Osteoblast (primary cell): ENCODE measurements around the gene ALOX12B. TPM values are rescaled to one million over a fixed set of nuclear protein-coding genes. Genes with fewer than 3 reads are reported as not detected.
"Not testable (repeated sequence)": the region's sequence is repeated elsewhere in the genome, so short reads cannot be mapped to it uniquely, and the experiment has no call there.

Source experiments
- DNase-seq: peaks from one replicate; pipeline ENCODE4 v3.0.0; 2011; ENCODE audit warnings: low spot score, mixed read lengths; ENCODE audit not compliant: insufficient read length; ENCODE audit errors: missing footprints
- H2AFZ ChIP-seq: 2 replicates; pipeline ENCODE4 v1.6.0; 2011; ENCODE audit warnings: mild to moderate bottlenecking, low read length
- H3K27ac ChIP-seq: 2 replicates; pipeline ENCODE4 v1.5.1; 2011; ENCODE audit warnings: mild to moderate bottlenecking, low read depth, low read length, moderate library complexity
- H3K27me3 ChIP-seq: 2 replicates; pipeline ENCODE4 v1.6.0; 2012; ENCODE audit warnings: mild to moderate bottlenecking, control low read depth, inconsistent platforms, low read length, moderate library complexity; ENCODE audit not compliant: insufficient read depth
- H3K36me3 ChIP-seq: 2 replicates; pipeline ENCODE4 v1.5.1; 2011; ENCODE audit warnings: mild to moderate bottlenecking, low read length, control low read depth, moderate library complexity; ENCODE audit not compliant: insufficient read depth
- H3K4me1 ChIP-seq: 2 replicates; pipeline ENCODE4 v1.5.1; 2011; ENCODE audit warnings: mild to moderate bottlenecking, low read length, control low read depth, moderate library complexity; ENCODE audit not compliant: insufficient read depth
- H3K4me2 ChIP-seq: 2 replicates; pipeline ENCODE4 v1.6.0; 2011; ENCODE audit warnings: mild to moderate bottlenecking, low read length; ENCODE audit not compliant: insufficient read depth
- H3K4me3 ChIP-seq: fragments of 200-600 bp; sonication (generic); 3 replicates; pipeline ENCODE4 v1.5.1; 2012; ENCODE audit warnings: mild to moderate bottlenecking, low read length, inconsistent platforms; ENCODE audit not compliant: insufficient read depth
- H3K79me2 ChIP-seq: 2 replicates; pipeline ENCODE4 v1.6.0; 2012; ENCODE audit warnings: mild to moderate bottlenecking, low read length, control low read depth, inconsistent platforms; ENCODE audit not compliant: insufficient read depth
- H3K9me3 ChIP-seq: 2 replicates; pipeline ENCODE4 v1.5.1; 2011; ENCODE audit warnings: low read depth, low read length, control low read depth
- H4K20me1 ChIP-seq: 2 replicates; pipeline ENCODE4 v1.6.0; 2012; ENCODE audit warnings: mild to moderate bottlenecking, low read length, control low read depth; ENCODE audit not compliant: insufficient read depth
- CTCF ChIP-seq: IDR thresholded peaks from 2 replicates; pipeline ENCODE4 v1.5.1; 2011; ENCODE audit warnings: mild to moderate bottlenecking, low read depth, low read length, moderate library complexity; ENCODE audit errors: extremely low read depth
- total RNA-seq: library from RNA; depleted of rRNA; stranded (reverse); fragments of >200 nt; gene quantifications from 2 replicates; pipeline ENCODE4 v1.2.3, GENCODE V29; 2012

ALOX12B gene
- total RNA-seq, 1 donor = not detected

GRCh38 chr17:8110456-8110804, 22.9 kb upstream of the ALOX12B start:
- Histone ChIP-seq H3K9me3 (no peaks in the 10 kb centered on the region), H3K36me3 (no peaks in the 10 kb centered on the region), H3K27me3 (peaks cover 40% of the 10 kb centered on the region), H3K4me3 (no peak overlapping the region), H3K79me2 (no peaks in the 10 kb centered on the region), H4K20me1 (no peaks in the 10 kb centered on the region), H3K4me2 (peak overlapping the region; percentile 41), H3K27ac (no peak overlapping the region), H3K4me1 (no peaks in the 10 kb centered on the region), H2AFZ (no peak overlapping the region)
- no peak for DNase-seq
- no peak for TF ChIP-seq CTCF

- TF ChIP-seq CTCF = peak; percentile 64
- no peak overlapping the region for H3K27ac ChIP-seq
- H3K79me2 ChIP-seq = no peaks in the 10 kb centered on the region
- peaks cover 35% of the 10 kb centered on the region for H3K27me3 ChIP-seq
- H3K36me3 ChIP-seq = no peaks in the 10 kb centered on the region
- no peaks in the 10 kb centered on the region for H3K9me3 ChIP-seq
- H3K4me1 ChIP-seq = no peaks in the 10 kb centered on the region
- H4K20me1 ChIP-seq = no peaks in the 10 kb centered on the region
- H2AFZ ChIP-seq = no peak overlapping the region
- peak overlapping the region; percentile 41 for H3K4me2 ChIP-seq
- no peak overlapping the region for H3K4me3 ChIP-seq
- peak; percentile 60 for DNase-seq
These were observed 22.3 kb upstream of the ALOX12B start for GRCh38 chr17:8109661-8110455.

- TF ChIP-seq CTCF = no peak
- DNase-seq = no peak
- no peaks in the 10 kb centered on the region for H3K4me1 ChIP-seq
- no peak overlapping the region for H2AFZ ChIP-seq
- no peak overlapping the region for H3K4me3 ChIP-seq
- no peaks in the 10 kb centered on the region for H3K9me3 ChIP-seq
- H3K27me3 ChIP-seq = peaks cover 27% of the 10 kb centered on the region
- H4K20me1 ChIP-seq = no peaks in the 10 kb centered on the region
- no peaks in the 10 kb centered on the region for H3K36me3 ChIP-seq
- no peak overlapping the region for H3K4me2 ChIP-seq
- no peaks in the 10 kb centered on the region for H3K79me2 ChIP-seq
- H3K27ac ChIP-seq = no peak overlapping the region
These were observed 21.6 kb upstream of the ALOX12B start for GRCh38 chr17:8108972-8109660.

GRCh38 chr17:8106980-8107379, 19.5 kb upstream of the ALOX12B start:
- H3K4me3 ChIP-seq, H3K36me3 ChIP-seq, H2AFZ ChIP-seq, H4K20me1 ChIP-seq, H3K4me1 ChIP-seq, H3K27ac ChIP-seq, H3K79me2 ChIP-seq, H3K4me2 ChIP-seq, DNase-seq, H3K9me3 ChIP-seq: not testable (repeated sequence)
- H3K27me3 ChIP-seq = peaks cover 13% of the 10 kb centered on the region
